Measurements from ENCODE around the gene STK17A.
"Not testable (repeated sequence)": the region's sequence is repeated elsewhere in the genome, so short reads cannot be mapped to it uniquely, and the experiment has no call there.

STK17A gene

DNA sequence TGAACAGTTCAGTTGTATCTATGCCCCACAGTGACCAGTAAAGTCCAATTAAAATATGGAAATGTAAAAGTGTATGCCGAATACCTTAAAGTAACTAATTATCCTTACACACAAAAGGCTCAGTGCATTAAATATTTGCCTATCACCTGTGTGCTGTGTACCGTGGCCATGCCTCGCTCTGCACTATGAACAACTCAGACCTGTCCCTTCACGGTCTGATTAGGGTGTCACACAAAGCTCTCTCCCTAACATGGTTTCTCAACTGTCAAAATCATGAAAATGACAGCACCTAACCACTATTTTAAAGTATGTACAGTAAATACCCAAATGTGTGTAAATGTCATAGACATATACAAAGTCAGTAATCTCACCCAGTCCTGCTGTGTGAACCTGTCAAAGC lies 43.1 kb downstream of the STK17A start:
- DNase-seq (ENCODE audit: extremely low spot score): no peak
- TF ChIP-seq BHLHE40 (IDR thresholded peaks at IDR 0.05; ENCODE audit: borderline replicate concordance) (no peak), TARDBP (IDR thresholded peaks at IDR 0.05) (no peak), FOXA1 (IDR thresholded peaks at IDR 0.05) (no peak), SP1 (IDR thresholded peaks at IDR 0.05) (no peak), ELF4 (IDR thresholded peaks at IDR 0.05) (no peak), FOXM1 (IDR thresholded peaks at IDR 0.05; ENCODE audit: borderline replicate concordance) (no peak), LEF1 (IDR thresholded peaks at IDR 0.05; ENCODE audit: borderline replicate concordance) (no peak), CTBP1 (IDR thresholded peaks at IDR 0.05; ENCODE audit: borderline replicate concordance) (no peak), ZNF384 (IDR thresholded peaks at IDR 0.05) (no peak), FOXK2 (IDR thresholded peaks at IDR 0.05) (no peak)
- TF ChIP-seq, protein P1, sequence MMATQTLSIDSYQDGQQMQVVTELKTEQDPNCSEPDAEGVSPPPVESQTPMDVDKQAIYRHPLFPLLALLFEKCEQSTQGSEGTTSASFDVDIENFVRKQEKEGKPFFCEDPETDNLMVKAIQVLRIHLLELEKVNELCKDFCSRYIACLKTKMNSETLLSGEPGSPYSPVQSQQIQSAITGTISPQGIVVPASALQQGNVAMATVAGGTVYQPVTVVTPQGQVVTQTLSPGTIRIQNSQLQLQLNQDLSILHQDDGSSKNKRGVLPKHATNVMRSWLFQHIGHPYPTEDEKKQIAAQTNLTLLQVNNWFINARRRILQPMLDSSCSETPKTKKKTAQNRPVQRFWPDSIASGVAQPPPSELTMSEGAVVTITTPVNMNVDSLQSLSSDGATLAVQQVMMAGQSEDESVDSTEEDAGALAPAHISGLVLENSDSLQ (IDR thresholded peaks at IDR 0.05): no peak
- CTCF ChIA-PET: no interaction called here
- POLR2A ChIA-PET: no interaction called here

- DNase-seq (ENCODE audit: extremely low spot score): no peak
- TF ChIP-seq L3MBTL2 (conservative IDR thresholded peaks at IDR 0.05): no peak
- TF ChIP-seq TARDBP (IDR thresholded peaks at IDR 0.05): no peak
- TF ChIP-seq ELF4 (IDR thresholded peaks at IDR 0.05): no peak
- TF ChIP-seq ZNF384 (IDR thresholded peaks at IDR 0.05): no peak
- POLR2A ChIA-PET: no interaction called here
- CTCF ChIA-PET: no interaction called here
These were observed 43.8 kb downstream of the STK17A start for GRCh38 chr7:43626695-43627094.

DNA sequence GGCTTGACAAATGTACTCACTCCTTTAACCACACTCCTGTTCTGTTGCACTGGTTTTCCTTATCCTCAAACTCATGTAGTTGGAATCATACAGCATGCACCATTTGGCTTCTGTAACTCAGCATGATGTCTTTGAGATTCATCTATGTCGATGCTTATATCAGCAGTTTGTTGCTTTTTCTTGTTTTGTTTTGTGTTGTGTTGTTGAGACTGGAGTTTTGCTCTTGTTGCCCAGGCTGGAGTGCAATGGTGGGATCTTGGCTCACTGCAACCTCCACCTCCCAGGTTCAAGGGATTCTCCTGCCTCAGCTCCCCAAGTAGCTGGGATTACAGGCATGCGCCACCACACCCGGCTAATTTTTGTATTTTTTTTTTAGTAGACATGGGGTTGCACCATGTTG lies 44.9 kb downstream of the STK17A start:
- POLR2A ChIA-PET; DNase-seq (ENCODE audit: extremely low spot score): not testable (repeated sequence)
- CTCF ChIA-PET: interaction anchor here (1.0 kb wide), 1 partner anchor 45 kb away, joined by 3 read pairs; the partner anchor contains the start of gene STK17A

- DNase-seq (ENCODE audit: extremely low spot score): no peak
- POLR2A ChIA-PET: no interaction called here
- TF ChIP-seq SP1 (IDR thresholded peaks at IDR 0.05) (no peak), ZNF384 (IDR thresholded peaks at IDR 0.05) (no peak), FOXA1 (IDR thresholded peaks at IDR 0.05) (no peak)
- CTCF ChIA-PET: interaction anchor here (1.0 kb wide), 1 partner anchor 46 kb away, joined by 3 read pairs; the partner anchor contains the start of gene STK17A
These were observed 45.5 kb downstream of the STK17A start for GRCh38 chr7:43628431-43628830.

- no peak for DNase-seq (ENCODE audit: extremely low spot score)
- TF ChIP-seq L3MBTL2 (conservative IDR thresholded peaks at IDR 0.05) (no peak), FOXK2 (IDR thresholded peaks at IDR 0.05) (no peak), LEF1 (IDR thresholded peaks at IDR 0.05; ENCODE audit: borderline replicate concordance) (no peak), NFRKB (IDR thresholded peaks at IDR 0.05) (no peak), FOXM1 (IDR thresholded peaks at IDR 0.05; ENCODE audit: borderline replicate concordance) (no peak), SUZ12 (IDR thresholded peaks at IDR 0.05) (no peak), FOXA1 (IDR thresholded peaks at IDR 0.05) (no peak), ARNT (IDR thresholded peaks at IDR 0.05) (no peak), BHLHE40 (IDR thresholded peaks at IDR 0.05; ENCODE audit: borderline replicate concordance) (no peak), ZNF384 (IDR thresholded peaks at IDR 0.05) (no peak)
- POLR2A ChIA-PET: no interaction called here
- CTCF ChIA-PET: interaction anchor here (0.8 kb wide), 1 partner anchor 48 kb away, joined by 3 read pairs; no protein-coding TSS in a partner anchor
These were observed 46.9 kb downstream of the STK17A start for GRCh38 chr7:43629857-43630256.

- ChIA-PET CTCF (interaction anchor here (0.8 kb wide), 1 partner anchor 48 kb away, joined by 3 read pairs; no protein-coding TSS in a partner anchor), POLR2A (no interaction called here)
- TF ChIP-seq, protein P1 (IDR thresholded peaks at IDR 0.05): no peak
- no peak for TF ChIP-seq ELF4 (IDR thresholded peaks at IDR 0.05)
- no peak for TF ChIP-seq CTBP1 (IDR thresholded peaks at IDR 0.05; ENCODE audit: borderline replicate concordance)
- TF ChIP-seq ARNT (IDR thresholded peaks at IDR 0.05): no peak
- no peak for TF ChIP-seq FOXM1 (IDR thresholded peaks at IDR 0.05; ENCODE audit: borderline replicate concordance)
- TF ChIP-seq TARDBP (IDR thresholded peaks at IDR 0.05): no peak
- TF ChIP-seq LEF1 (IDR thresholded peaks at IDR 0.05; ENCODE audit: borderline replicate concordance): no peak
- no peak for TF ChIP-seq FOXK2 (IDR thresholded peaks at IDR 0.05)
- no peak for TF ChIP-seq HDGF (IDR thresholded peaks at IDR 0.05; ENCODE audit: borderline replicate concordance)
- TF ChIP-seq SUZ12 (IDR thresholded peaks at IDR 0.05): no peak
- DNase-seq (ENCODE audit: extremely low spot score): no peak
These were observed 47.6 kb downstream of the STK17A start for GRCh38 chr7:43630482-43630881.

- CTCF ChIA-PET: no interaction called here
- POLR2A ChIA-PET: no interaction called here
- no peak for DNase-seq (ENCODE audit: extremely low spot score)
- TF ChIP-seq HDGF (IDR thresholded peaks at IDR 0.05; ENCODE audit: borderline replicate concordance): no peak
- TF ChIP-seq LEF1 (IDR thresholded peaks at IDR 0.05; ENCODE audit: borderline replicate concordance): no peak
- no peak for TF ChIP-seq TARDBP (IDR thresholded peaks at IDR 0.05)
- TF ChIP-seq CTBP1 (IDR thresholded peaks at IDR 0.05; ENCODE audit: borderline replicate concordance): no peak
- TF ChIP-seq L3MBTL2 (conservative IDR thresholded peaks at IDR 0.05): no peak
- no peak for TF ChIP-seq FOXA1 (IDR thresholded peaks at IDR 0.05)
- no peak for TF ChIP-seq SP1 (IDR thresholded peaks at IDR 0.05)
- TF ChIP-seq, protein P1 (IDR thresholded peaks at IDR 0.05): no peak
- TF ChIP-seq ARNT (IDR thresholded peaks at IDR 0.05): no peak
- no peak for TF ChIP-seq NFRKB (IDR thresholded peaks at IDR 0.05)
These were observed 48.7 kb downstream of the STK17A start for GRCh38 chr7:43631559-43631958.

All from HEK293T (cell line).